ENCODE results near the gene LETM1.
A peak's percentile ranks its signal among the peaks of the same experiment; 100 is the strongest.

Gene LETM1

GRCh38 chr4:1793496-1793840 is 62.5 kb downstream of the LETM1 start:
- peak; percentile 45 for DNase-seq

- DNase-seq, result peak; percentile 49
These were observed 63.0 kb downstream of the LETM1 start, which contains the start of gene FGFR3 for GRCh38 chr4:1792832-1793495. TSS of gene FGFR3 (plus strand) at chr4:1793293. CDS start at chr4:1793935, 642 bp downstream.

- DNase-seq, result no peak
These were observed 63.7 kb downstream of the LETM1 start for GRCh38 chr4:1792158-1792831.

- no peak for DNase-seq
These were observed 66.0 kb downstream of the LETM1 start for GRCh38 chr4:1790005-1790404.

GRCh38 chr4:1789552-1789951 is 66.4 kb downstream of the LETM1 start:
- DNase-seq, result no peak

- peak; percentile 9 for DNase-seq
These were observed 67.5 kb downstream of the LETM1 start for GRCh38 chr4:1788254-1788973.

GRCh38 chr4:1787411-1788077 is 68.4 kb downstream of the LETM1 start:
- DNase-seq, result no peak

GRCh38 chr4:1786544-1787362 is 69.2 kb downstream of the LETM1 start:
- DNase-seq, result no peak

- DNase-seq, result no peak
These were observed 70.4 kb downstream of the LETM1 start for GRCh38 chr4:1785592-1785991.

GRCh38 chr4:1784789-1785591 is 71.0 kb downstream of the LETM1 start:
- DNase-seq, result no peak

- no peak for DNase-seq
These were observed 71.6 kb downstream of the LETM1 start for GRCh38 chr4:1784395-1784788.

- DNase-seq, result no peak
These were observed 72.0 kb downstream of the LETM1 start for GRCh38 chr4:1783970-1784369.

- no peak for DNase-seq
These were observed 72.9 kb downstream of the LETM1 start for GRCh38 chr4:1783015-1783414.

GRCh38 chr4:1780435-1780834 is 75.5 kb downstream of the LETM1 start:
- no peak for DNase-seq

- no peak for DNase-seq
These were observed 76.2 kb downstream of the LETM1 start for GRCh38 chr4:1779588-1780382.

- no peak for DNase-seq
These were observed 77.1 kb downstream of the LETM1 start for GRCh38 chr4:1778642-1779392.

- DNase-seq, result peak; percentile 69
These were observed 77.9 kb downstream of the LETM1 start for GRCh38 chr4:1777822-1778641.

- no peak for DNase-seq
These were observed 79.3 kb downstream of the LETM1 start for GRCh38 chr4:1776521-1777161.
